Retinal pigment epithelial cell (primary cell): ENCODE results near the gene FAM184B.
"Not testable (repeated sequence)": the region's sequence is repeated elsewhere in the genome, so short reads cannot be mapped to it uniquely, and the experiment has no call there.

Source experiments
- DNase-seq: peaks from one replicate; pipeline ENCODE4 v3.0.0-alpha.2; 2010; ENCODE audit warnings: low read depth
- H3K4me3 ChIP-seq: 2 replicates; pipeline ENCODE4 v1.5.1; 2011; ENCODE audit warnings: mild to moderate bottlenecking, low read length, control low read depth, moderate library complexity
- CTCF ChIP-seq: conservative IDR thresholded peaks from 2 replicates; pipeline ENCODE4 v1.5.1; 2011; ENCODE audit warnings: low read depth, low read length, control low read depth, inconsistent platforms

FAM184B gene

GRCh38 chr4:17721496-17722355 is 59.7 kb downstream of the FAM184B start:
- no peak for TF ChIP-seq CTCF
- DNase-seq: no peak
- no peak overlapping the region for H3K4me3 ChIP-seq

GRCh38 chr4:17719106-17719505 is 62.3 kb downstream of the FAM184B start:
- H3K4me3 ChIP-seq: no peak overlapping the region
- no peak for TF ChIP-seq CTCF
- no peak for DNase-seq

- TF ChIP-seq CTCF: no peak
- no peak for DNase-seq
- H3K4me3 ChIP-seq: no peak overlapping the region
Measured at GRCh38 chr4:17718471-17718870, 63.0 kb downstream of the FAM184B start.

- H3K4me3 ChIP-seq: no peak overlapping the region
- TF ChIP-seq CTCF: no peak
- DNase-seq: no peak
Measured at GRCh38 chr4:17717301-17717700, 64.1 kb downstream of the FAM184B start.

- H3K4me3 ChIP-seq: no peak overlapping the region
- TF ChIP-seq CTCF: no peak
- no peak for DNase-seq
Measured at GRCh38 chr4:17715511-17715910, 65.9 kb downstream of the FAM184B start.

GRCh38 chr4:17713779-17714178 is 67.6 kb downstream of the FAM184B start:
- no peak for TF ChIP-seq CTCF
- H3K4me3 ChIP-seq: no peak overlapping the region
- DNase-seq: no peak

- DNase-seq: no peak
- no peak for TF ChIP-seq CTCF
- no peak overlapping the region for H3K4me3 ChIP-seq
Measured at GRCh38 chr4:17712166-17712565, 69.3 kb downstream of the FAM184B start.

GRCh38 chr4:17711206-17711605 is 70.2 kb downstream of the FAM184B start:
- DNase-seq: not testable (repeated sequence)

More at GRCh38 chr4:17711206-17711605, 70.2 kb downstream of the FAM184B start:
- not testable (repeated sequence) for H3K4me3 ChIP-seq
